ENCODE data around the gene UBE2L3.

DNA sequence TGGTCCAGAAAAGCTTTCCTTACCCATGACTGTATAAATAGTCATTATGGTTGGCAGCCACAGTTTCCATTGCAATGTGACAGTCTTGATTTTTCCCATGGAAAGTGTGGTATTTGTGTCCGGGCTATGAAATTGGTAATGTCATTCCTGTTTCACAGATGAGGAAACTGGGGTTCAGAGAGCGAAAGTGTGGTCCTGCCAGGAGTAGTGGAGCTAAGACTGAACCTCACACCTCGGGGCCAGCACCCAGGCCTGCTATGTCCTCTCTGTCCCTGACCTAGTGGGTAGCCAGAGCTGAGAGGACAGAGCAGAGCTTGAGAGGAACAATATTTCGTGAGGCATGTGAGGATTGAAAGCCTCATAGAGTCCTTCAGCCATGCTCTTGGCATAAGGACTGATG, 63.5 kb downstream of the UBE2L3 start:
- TF ChIP-seq, protein P1, sequence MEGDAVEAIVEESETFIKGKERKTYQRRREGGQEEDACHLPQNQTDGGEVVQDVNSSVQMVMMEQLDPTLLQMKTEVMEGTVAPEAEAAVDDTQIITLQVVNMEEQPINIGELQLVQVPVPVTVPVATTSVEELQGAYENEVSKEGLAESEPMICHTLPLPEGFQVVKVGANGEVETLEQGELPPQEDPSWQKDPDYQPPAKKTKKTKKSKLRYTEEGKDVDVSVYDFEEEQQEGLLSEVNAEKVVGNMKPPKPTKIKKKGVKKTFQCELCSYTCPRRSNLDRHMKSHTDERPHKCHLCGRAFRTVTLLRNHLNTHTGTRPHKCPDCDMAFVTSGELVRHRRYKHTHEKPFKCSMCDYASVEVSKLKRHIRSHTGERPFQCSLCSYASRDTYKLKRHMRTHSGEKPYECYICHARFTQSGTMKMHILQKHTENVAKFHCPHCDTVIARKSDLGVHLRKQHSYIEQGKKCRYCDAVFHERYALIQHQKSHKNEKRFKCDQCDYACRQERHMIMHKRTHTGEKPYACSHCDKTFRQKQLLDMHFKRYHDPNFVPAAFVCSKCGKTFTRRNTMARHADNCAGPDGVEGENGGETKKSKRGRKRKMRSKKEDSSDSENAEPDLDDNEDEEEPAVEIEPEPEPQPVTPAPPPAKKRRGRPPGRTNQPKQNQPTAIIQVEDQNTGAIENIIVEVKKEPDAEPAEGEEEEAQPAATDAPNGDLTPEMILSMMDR (IDR thresholded peaks at IDR 0.05): no peak
- TF ChIP-seq POLR2A (IDR thresholded peaks at IDR 0.05): no peak
